Transverse colon (tissue), 4 donors: ENCODE measurements around the gene TTN.

Experiments used
- POLR2A ChIP-seq: fragments of 450-650 bp; IDR thresholded peaks from one replicate; pipeline ENCODE4 v1.6.1; 2016; ENCODE audit warnings: antibody characterized with exemption, mild to moderate bottlenecking, moderate library complexity
- POLR2AphosphoS5 ChIP-seq, 3 donors: sonication (generic); formaldehyde crosslinking; IDR thresholded peaks; one replicate each; pipeline ENCODE4 v1.6.1; 2016; ENCODE audit warnings: antibody characterized with exemption in 3 of 3
- TF ChIP-seq, protein P1 (sequence below), 5 experiments: fragments of 200-600 bp in 3 of 5; fragments of 450-650 bp in 2 of 5; sonication (generic) in 3 of 5; IDR thresholded peaks; 1 replicate in 2 of 5; 2 replicates in 3 of 5; pipeline ENCODE4 v1.5.1; 2016 to 2017; ENCODE audit warnings: antibody characterized with exemption in 5 of 5, inconsistent platforms in 3 of 5, mild to moderate bottlenecking in 2 of 5, moderate library complexity in 1 of 5

DNA sequence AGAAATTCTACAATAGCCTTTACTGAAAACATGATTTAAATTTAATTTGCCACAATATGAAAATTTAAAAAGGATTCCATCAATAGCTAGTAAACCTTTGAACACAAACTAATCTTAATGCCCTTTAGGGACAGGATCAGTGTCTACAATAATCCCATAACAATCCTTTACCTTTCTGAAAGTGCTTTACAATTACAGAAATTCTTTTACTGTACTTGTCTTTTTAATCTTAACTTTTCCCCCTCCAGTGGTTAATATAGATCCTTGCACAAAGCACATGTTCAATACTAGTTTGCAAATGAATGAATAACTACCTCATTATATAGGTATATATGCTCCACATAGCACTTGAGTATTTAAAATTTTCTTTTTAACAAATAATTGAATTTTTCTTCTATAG is 204.3 kb downstream of the TTN start:
- TF ChIP-seq, protein P1, sequence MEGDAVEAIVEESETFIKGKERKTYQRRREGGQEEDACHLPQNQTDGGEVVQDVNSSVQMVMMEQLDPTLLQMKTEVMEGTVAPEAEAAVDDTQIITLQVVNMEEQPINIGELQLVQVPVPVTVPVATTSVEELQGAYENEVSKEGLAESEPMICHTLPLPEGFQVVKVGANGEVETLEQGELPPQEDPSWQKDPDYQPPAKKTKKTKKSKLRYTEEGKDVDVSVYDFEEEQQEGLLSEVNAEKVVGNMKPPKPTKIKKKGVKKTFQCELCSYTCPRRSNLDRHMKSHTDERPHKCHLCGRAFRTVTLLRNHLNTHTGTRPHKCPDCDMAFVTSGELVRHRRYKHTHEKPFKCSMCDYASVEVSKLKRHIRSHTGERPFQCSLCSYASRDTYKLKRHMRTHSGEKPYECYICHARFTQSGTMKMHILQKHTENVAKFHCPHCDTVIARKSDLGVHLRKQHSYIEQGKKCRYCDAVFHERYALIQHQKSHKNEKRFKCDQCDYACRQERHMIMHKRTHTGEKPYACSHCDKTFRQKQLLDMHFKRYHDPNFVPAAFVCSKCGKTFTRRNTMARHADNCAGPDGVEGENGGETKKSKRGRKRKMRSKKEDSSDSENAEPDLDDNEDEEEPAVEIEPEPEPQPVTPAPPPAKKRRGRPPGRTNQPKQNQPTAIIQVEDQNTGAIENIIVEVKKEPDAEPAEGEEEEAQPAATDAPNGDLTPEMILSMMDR (IDR thresholded peaks at IDR 0.05): no peak
- no peak for TF ChIP-seq POLR2A
- no peak for TF ChIP-seq POLR2AphosphoS5 (IDR thresholded peaks at IDR 0.05)
